Caco-2 (cell line): ENCODE results near the gene ARHGEF4. TPM values are rescaled to one million over a fixed set of nuclear protein-coding genes. Genes with fewer than 3 reads are reported as not detected.

Experiments used
- BruUV-seq: library from RNA; stranded (reverse); fragments of 400-500 nt; replicated peaks from 2 replicates; lab custom pipeline; 2021; lab: Mats Ljungman, UMichigan
- CTCF ChIA-PET: fragments of 300-600 bp; sonication (Branson Sonifier 250); formaldehyde crosslinking; loops from one replicate; lab custom pipeline; 2022; ENCODE audit warnings: antibody characterized with exemption; lab: Charles Lee
- POLR2A ChIA-PET: fragments of 300-600 bp; sonication (Branson Sonifier 250); formaldehyde crosslinking; loops from one replicate; lab custom pipeline; 2022; ENCODE audit warnings: antibody characterized with exemption; lab: Charles Lee
- DNase-seq, 2 experiments: peaks; one replicate each; pipeline versions ENCODE4 v3.0.0 to v3.0.0-alpha.2; 2020 to 2022
- H3K27me3 ChIP-seq: replicated peaks from 2 replicates; pipeline ENCODE4 v1.6.0; 2011; ENCODE audit warnings: low read length; ENCODE audit not compliant: control insufficient read depth, insufficient read depth
- H3K36me3 ChIP-seq: 2 replicates; pipeline ENCODE4 v1.5.1; 2011; ENCODE audit warnings: low read length; ENCODE audit not compliant: control insufficient read depth, insufficient read depth
- H3K4me1 ChIP-seq: fragments of 250-450 bp; sonication (Bioruptor Pico); 2 replicates; pipeline ENCODE4 v1.5.1; 2020; ENCODE audit warnings: mild to moderate bottlenecking
- H3K4me3 ChIP-seq: 2 replicates; pipeline ENCODE4 v1.5.1; 2011; ENCODE audit warnings: low read depth, mild to moderate bottlenecking, control low read depth, low read length
- H3K9me3 ChIP-seq: fragments of 250-450 bp; sonication (Bioruptor Pico); 2 replicates; pipeline ENCODE4 v1.5.1; 2020; ENCODE audit warnings: mild to moderate bottlenecking, moderate library complexity
- H3K27ac Mint-ChIP-seq: one replicate; pipeline ENCODE4 v1.8.0; 2022; ENCODE audit warnings: mixed read lengths; ENCODE audit not compliant: unreplicated experiment
- H3K27me3 Mint-ChIP-seq: one replicate; pipeline ENCODE4 v1.8.0; 2022; ENCODE audit warnings: mixed read lengths; ENCODE audit not compliant: insufficient read depth, unreplicated experiment
- H3K36me3 Mint-ChIP-seq: one replicate; pipeline ENCODE4 v1.8.0; 2022; ENCODE audit warnings: mild to moderate bottlenecking, mixed read lengths; ENCODE audit not compliant: insufficient read depth, unreplicated experiment
- H3K4me1 Mint-ChIP-seq: one replicate; pipeline ENCODE4 v1.8.0; 2022; ENCODE audit warnings: low read depth, mixed read lengths; ENCODE audit not compliant: unreplicated experiment
- H3K4me3 Mint-ChIP-seq: one replicate; pipeline ENCODE4 v1.8.0; 2022; ENCODE audit warnings: mild to moderate bottlenecking, moderate library complexity, mixed read lengths; ENCODE audit not compliant: unreplicated experiment
- H3K9me3 Mint-ChIP-seq: one replicate; pipeline ENCODE4 v1.8.0; 2022; ENCODE audit warnings: mixed read lengths; ENCODE audit not compliant: unreplicated experiment
- intact Hi-C: fragments of 100-400 bp; cut with micrococcal nuclease; formaldehyde crosslinking; loops from one replicate; pipeline ENCODE4 v1.10.0; 2022; ENCODE audit not compliant: unreplicated experiment
- total RNA-seq: library from RNA; stranded (reverse); gene quantifications from 2 replicates; pipeline ENCODE4 v1.2.3, GENCODE V29; 2022
- TF ChIP-seq, protein P1 (sequence below), 2 experiments: fragments of 200-600 bp in 1 of 2; IDR thresholded peaks; 1 replicate in 1 of 2; 2 replicates in 1 of 2; pipeline versions ENCODE4 v1.5.1 to v1.8.0; 2011 to 2022; ENCODE audit warnings: antibody characterized with exemption in 1 of 2, control low read depth in 1 of 2, inconsistent platforms in 1 of 2, low read depth in 1 of 2, low read length in 1 of 2, mild to moderate bottlenecking in 1 of 2, moderate library complexity in 1 of 2; ENCODE audit not compliant: insufficient read depth in 1 of 2, severe bottlenecking in 1 of 2, unreplicated experiment in 1 of 2

The ARHGEF4 gene
- total RNA-seq, 1 experiment from 2014 or later = 1.8 TPM

GRCh38 chr2:131058214-131058843 is 221.6 kb downstream of the ARHGEF4 start:
- no TSS peak for BruUV-seq
- no peak overlapping the region for H3K27ac Mint-ChIP-seq
- no peaks in the 10 kb centered on the region for H3K9me3 ChIP-seq
- H3K4me1 Mint-ChIP-seq = peaks cover 8% of the 10 kb centered on the region
- CTCF ChIA-PET = no interaction called here
- H3K4me3 Mint-ChIP-seq = no peak overlapping the region
- POLR2A ChIA-PET = no interaction called here
- DNase-seq = no peak
- H3K27me3 ChIP-seq = no peaks in the 10 kb centered on the region
- TF ChIP-seq, protein P1, sequence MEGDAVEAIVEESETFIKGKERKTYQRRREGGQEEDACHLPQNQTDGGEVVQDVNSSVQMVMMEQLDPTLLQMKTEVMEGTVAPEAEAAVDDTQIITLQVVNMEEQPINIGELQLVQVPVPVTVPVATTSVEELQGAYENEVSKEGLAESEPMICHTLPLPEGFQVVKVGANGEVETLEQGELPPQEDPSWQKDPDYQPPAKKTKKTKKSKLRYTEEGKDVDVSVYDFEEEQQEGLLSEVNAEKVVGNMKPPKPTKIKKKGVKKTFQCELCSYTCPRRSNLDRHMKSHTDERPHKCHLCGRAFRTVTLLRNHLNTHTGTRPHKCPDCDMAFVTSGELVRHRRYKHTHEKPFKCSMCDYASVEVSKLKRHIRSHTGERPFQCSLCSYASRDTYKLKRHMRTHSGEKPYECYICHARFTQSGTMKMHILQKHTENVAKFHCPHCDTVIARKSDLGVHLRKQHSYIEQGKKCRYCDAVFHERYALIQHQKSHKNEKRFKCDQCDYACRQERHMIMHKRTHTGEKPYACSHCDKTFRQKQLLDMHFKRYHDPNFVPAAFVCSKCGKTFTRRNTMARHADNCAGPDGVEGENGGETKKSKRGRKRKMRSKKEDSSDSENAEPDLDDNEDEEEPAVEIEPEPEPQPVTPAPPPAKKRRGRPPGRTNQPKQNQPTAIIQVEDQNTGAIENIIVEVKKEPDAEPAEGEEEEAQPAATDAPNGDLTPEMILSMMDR (IDR thresholded peaks at IDR 0.05; ENCODE audit: insufficient read depth in 1 of 2, low read depth in 1 of 2, low read length in 1 of 2, severe bottlenecking in 1 of 2, unreplicated experiment in 1 of 2) = no peak
- no peaks in the 10 kb centered on the region for H3K4me1 ChIP-seq
- H3K36me3 ChIP-seq = peaks cover 4% of the 10 kb centered on the region; the same call in 1 of the 2 replicates
- H3K27me3 Mint-ChIP-seq = no peaks in the 10 kb centered on the region
- peaks cover 88% of the 10 kb centered on the region for H3K36me3 Mint-ChIP-seq
- intact Hi-C loops = no loop called here
- no peak overlapping the region for H3K4me3 ChIP-seq
- H3K9me3 Mint-ChIP-seq = no peaks in the 10 kb centered on the region

DNA sequence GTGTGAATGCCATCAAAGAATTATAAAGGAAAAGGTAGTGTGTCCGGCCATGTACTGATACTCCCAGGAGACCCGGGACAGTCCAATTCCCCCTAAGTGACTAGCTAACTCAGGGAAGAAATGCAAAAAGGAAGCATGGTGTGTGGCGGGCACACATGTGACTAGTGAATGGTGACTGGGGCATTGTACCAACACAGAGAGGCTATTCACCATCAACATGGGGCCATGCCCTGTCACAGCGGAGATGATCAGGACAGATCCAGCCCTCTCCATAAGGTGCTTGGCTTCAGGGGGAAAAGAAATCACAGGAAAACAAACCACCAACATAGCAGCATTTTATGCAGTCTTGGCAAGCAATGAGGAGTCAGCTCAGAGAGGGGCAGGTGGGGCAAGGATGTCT is 222.2 kb downstream of the ARHGEF4 start:
- Histone ChIP-seq H3K9me3 (no peaks in the 10 kb centered on the region), H3K36me3 (peaks cover 4% of the 10 kb centered on the region; the same call in 1 of the 2 replicates), H3K4me1 (no peaks in the 10 kb centered on the region), H3K4me3 (no peak overlapping the region), H3K27me3 (no peaks in the 10 kb centered on the region)
- DNase-seq = no peak
- ChIA-PET CTCF (no interaction called here), POLR2A (no interaction called here)
- no peak overlapping the region for H3K4me3 Mint-ChIP-seq
- H3K27me3 Mint-ChIP-seq = no peaks in the 10 kb centered on the region
- TF ChIP-seq, protein P1 (IDR thresholded peaks at IDR 0.05; ENCODE audit: insufficient read depth in 1 of 2, low read depth in 1 of 2, low read length in 1 of 2, severe bottlenecking in 1 of 2, unreplicated experiment in 1 of 2) = no peak
- H3K27ac Mint-ChIP-seq = no peak overlapping the region
- no peaks in the 10 kb centered on the region for H3K9me3 Mint-ChIP-seq
- intact Hi-C loops = no loop called here
- H3K36me3 Mint-ChIP-seq = peaks cover 88% of the 10 kb centered on the region
- peaks cover 8% of the 10 kb centered on the region for H3K4me1 Mint-ChIP-seq
- BruUV-seq = no TSS peak

DNA sequence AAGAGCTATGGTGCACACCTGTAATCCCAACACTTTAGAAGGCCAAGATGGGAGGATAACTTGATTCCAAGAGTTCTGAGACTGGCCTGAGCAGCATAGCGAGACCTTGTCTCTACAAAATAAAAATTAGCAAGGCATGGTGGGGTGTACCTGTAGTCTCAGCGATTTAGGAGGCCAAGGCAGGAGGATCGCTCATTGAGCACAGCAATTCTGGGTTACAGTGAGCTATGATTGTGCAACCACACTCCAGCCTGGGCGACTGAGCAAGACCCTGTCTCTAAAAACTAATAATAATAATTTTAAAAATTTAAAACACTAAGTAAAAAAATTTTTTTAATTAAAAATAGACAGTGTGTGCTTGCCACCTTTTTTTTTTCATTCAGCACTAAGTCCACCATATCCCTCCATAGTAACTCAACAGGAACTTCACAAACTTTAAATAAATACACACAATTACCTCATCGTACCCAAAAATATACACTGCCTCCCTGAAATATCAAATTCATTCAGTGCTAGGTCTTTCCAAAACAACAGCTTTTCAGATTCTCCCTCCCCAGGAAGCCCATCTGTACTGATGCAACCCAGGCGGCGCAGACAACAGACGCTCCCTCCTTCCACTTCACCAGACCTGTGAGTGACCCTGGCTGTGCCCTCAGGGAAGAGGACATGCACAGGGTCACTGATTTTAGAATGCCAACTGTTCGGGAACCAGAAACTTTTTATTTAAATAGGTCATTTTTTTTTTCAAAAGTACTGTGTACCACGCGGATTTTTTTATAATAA is 227.0 kb downstream of the ARHGEF4 start:
- no peak overlapping the region for H3K4me3 Mint-ChIP-seq
- H3K4me1 Mint-ChIP-seq = peaks cover 7% of the 10 kb centered on the region
- no peaks in the 10 kb centered on the region for H3K9me3 Mint-ChIP-seq
- no peak overlapping the region for H3K27ac Mint-ChIP-seq
- Histone ChIP-seq H3K9me3 (no peaks in the 10 kb centered on the region), H3K27me3 (no peaks in the 10 kb centered on the region), H3K4me1 (no peaks in the 10 kb centered on the region), H3K36me3 (peaks cover 6% of the 10 kb centered on the region), H3K4me3 (no peak overlapping the region)
- ChIA-PET POLR2A (no interaction called here), CTCF (no interaction called here)
- intact Hi-C loops = no loop called here
- DNase-seq = no peak
- TF ChIP-seq, protein P1 (IDR thresholded peaks at IDR 0.05; ENCODE audit: insufficient read depth in 1 of 2, low read depth in 1 of 2, low read length in 1 of 2, severe bottlenecking in 1 of 2, unreplicated experiment in 1 of 2) = no peak
- peaks cover 81% of the 10 kb centered on the region for H3K36me3 Mint-ChIP-seq
- H3K27me3 Mint-ChIP-seq = no peaks in the 10 kb centered on the region
- BruUV-seq = no TSS peak
